GM21619 (cell line): ENCODE data around the gene KNL1.
"Not testable (repeated sequence)": the region's sequence is repeated elsewhere in the genome, so short reads cannot be mapped to it uniquely, and the experiment has no call there.

ENCODE experiments used
- ATAC-seq: cut with Tn5 transposase; IDR thresholded peaks from one replicate; pipeline ENCODE4 v1.9.1; 2021; ENCODE audit not compliant: unreplicated experiment

KNL1 gene

GRCh38 chr15:40593588-40594428 is at the start of gene KNL1:
TSS of gene KNL1 (plus strand) at chr15:40594249. CDS start at chr15:40602932, 8,683 bp downstream.
- peak; percentile 59 for ATAC-seq

- no peak for ATAC-seq
Observed at GRCh38 chr15:40545457-40545856, 48.6 kb upstream of the KNL1 start.

- ATAC-seq, result no peak
Observed at GRCh38 chr15:40548610-40549009, 45.4 kb upstream of the KNL1 start.

- ATAC-seq, result no peak
Observed at GRCh38 chr15:40549894-40550293, 44.2 kb upstream of the KNL1 start.

GRCh38 chr15:40550341-40551037 is 43.6 kb upstream of the KNL1 start:
- peak; percentile 64 for ATAC-seq

GRCh38 chr15:40554161-40554525 is 39.9 kb upstream of the KNL1 start:
- ATAC-seq, result no peak

- no peak for ATAC-seq
Observed at GRCh38 chr15:40555876-40556275, 38.2 kb upstream of the KNL1 start.

GRCh38 chr15:40558952-40559742 is 34.9 kb upstream of the KNL1 start:
- ATAC-seq, result no peak

- ATAC-seq, result no peak
Observed at GRCh38 chr15:40562691-40563090, 31.4 kb upstream of the KNL1 start.

GRCh38 chr15:40563426-40563825 is 30.6 kb upstream of the KNL1 start:
- ATAC-seq, result no peak

- ATAC-seq, result peak; percentile 92
Observed at GRCh38 chr15:40564591-40565332, 29.3 kb upstream of the KNL1 start, which contains the start of gene CCDC32. TSS of gene CCDC32 (minus strand) at chr15:40565042. CDS start at chr15:40563015, 2,027 bp downstream.

- ATAC-seq, result no peak
Observed at GRCh38 chr15:40565333-40566238, 28.5 kb upstream of the KNL1 start.

- ATAC-seq, result no peak
Observed at GRCh38 chr15:40567111-40567510, 26.9 kb upstream of the KNL1 start.

- peak; percentile 48 for ATAC-seq
Observed at GRCh38 chr15:40569129-40569953, 24.7 kb upstream of the KNL1 start, which contains the start of gene RPUSD2. TSS of gene RPUSD2 (plus strand) at chr15:40569299. CDS start at chr15:40569338, 39 bp downstream.

GRCh38 chr15:40575113-40575512 is 18.9 kb upstream of the KNL1 start:
- no peak for ATAC-seq

- ATAC-seq, result not testable (repeated sequence)
Observed at GRCh38 chr15:40576914-40577313, 17.1 kb upstream of the KNL1 start.

- no peak for ATAC-seq
Observed at GRCh38 chr15:40578892-40579291, 15.2 kb upstream of the KNL1 start.

GRCh38 chr15:40581796-40582195 is 12.3 kb upstream of the KNL1 start:
- ATAC-seq, result not testable (repeated sequence)
